ENCODE data around the gene FGF23.

FGF23 gene

GRCh38 chr12:4370265-4370664 lies 9.2 kb downstream of the FGF23 start:
- DNase-seq (ENCODE audit: low read depth, low spot score) = no peak
- Histone ChIP-seq H3K4me3 (ENCODE audit: insufficient read length, low read depth) (no peak overlapping the region), H3K36me3 (ENCODE audit: insufficient read depth, insufficient read length, low read length) (no peaks in the 10 kb centered on the region), H3K9ac (ENCODE audit: insufficient read length, low read depth) (no peak overlapping the region), H3K27me3 (ENCODE audit: insufficient read depth, insufficient read length) (no peaks in the 10 kb centered on the region), H3K4me1 (ENCODE audit: insufficient read depth, insufficient read length) (no peaks in the 10 kb centered on the region), H3K9me3 (ENCODE audit: insufficient read depth, low read length) (no peaks in the 10 kb centered on the region)
- no peak for TF ChIP-seq ZNF274 (IDR thresholded peaks at IDR 0.05; ENCODE audit: low read depth, low read length)
- no peak for TF ChIP-seq YY1 (IDR thresholded peaks at IDR 0.05; ENCODE audit: insufficient read depth, insufficient read length)
- no peak for TF ChIP-seq SUZ12 (IDR thresholded peaks at IDR 0.05; ENCODE audit: extremely low read depth, insufficient read depth, insufficient read length)

- Histone ChIP-seq H3K4me3 (ENCODE audit: insufficient read length, low read depth) (no peak overlapping the region), H3K4me1 (ENCODE audit: insufficient read depth, insufficient read length) (no peaks in the 10 kb centered on the region), H3K27me3 (ENCODE audit: insufficient read depth, insufficient read length) (no peaks in the 10 kb centered on the region), H3K36me3 (ENCODE audit: insufficient read depth, insufficient read length, low read length) (no peaks in the 10 kb centered on the region), H3K9ac (ENCODE audit: insufficient read length, low read depth) (no peak overlapping the region), H3K9me3 (ENCODE audit: insufficient read depth, low read length) (no peaks in the 10 kb centered on the region)
- no peak for TF ChIP-seq ZNF274 (IDR thresholded peaks at IDR 0.05; ENCODE audit: low read depth, low read length)
- TF ChIP-seq SUZ12 (IDR thresholded peaks at IDR 0.05; ENCODE audit: extremely low read depth, insufficient read depth, insufficient read length) = no peak
- no peak for TF ChIP-seq YY1 (IDR thresholded peaks at IDR 0.05; ENCODE audit: insufficient read depth, insufficient read length)
- DNase-seq (ENCODE audit: low read depth, low spot score) = no peak
Measured at GRCh38 chr12:4369548-4369947, 10.0 kb downstream of the FGF23 start.

GRCh38 chr12:4366090-4366489 lies 13.4 kb downstream of the FGF23 start:
- no peak overlapping the region for H3K9ac ChIP-seq (ENCODE audit: insufficient read length, low read depth)
- no peaks in the 10 kb centered on the region for H3K36me3 ChIP-seq (ENCODE audit: insufficient read depth, insufficient read length, low read length)
- H3K4me1 ChIP-seq (ENCODE audit: insufficient read depth, insufficient read length) = no peaks in the 10 kb centered on the region
- TF ChIP-seq ZNF274 (IDR thresholded peaks at IDR 0.05; ENCODE audit: low read depth, low read length) (no peak), SUZ12 (IDR thresholded peaks at IDR 0.05; ENCODE audit: extremely low read depth, insufficient read depth, insufficient read length) (no peak), YY1 (IDR thresholded peaks at IDR 0.05; ENCODE audit: insufficient read depth, insufficient read length) (no peak)
- H3K27me3 ChIP-seq (ENCODE audit: insufficient read depth, insufficient read length) = no peaks in the 10 kb centered on the region
- H3K9me3 ChIP-seq (ENCODE audit: insufficient read depth, low read length) = no peaks in the 10 kb centered on the region
- DNase-seq (ENCODE audit: low read depth, low spot score) = no peak
- no peak overlapping the region for H3K4me3 ChIP-seq (ENCODE audit: insufficient read length, low read depth)

GRCh38 chr12:4356041-4356327 lies 23.5 kb downstream of the FGF23 start:
- TF ChIP-seq YY1 (IDR thresholded peaks at IDR 0.05; ENCODE audit: insufficient read depth, insufficient read length) (peak; percentile 57), ZNF274 (IDR thresholded peaks at IDR 0.05; ENCODE audit: low read depth, low read length) (no peak), SUZ12 (IDR thresholded peaks at IDR 0.05; ENCODE audit: extremely low read depth, insufficient read depth, insufficient read length) (no peak)
- H3K4me3 ChIP-seq (ENCODE audit: insufficient read length, low read depth) = no peak overlapping the region
- DNase-seq (ENCODE audit: low read depth, low spot score) = peak; percentile 99
- no peaks in the 10 kb centered on the region for H3K27me3 ChIP-seq (ENCODE audit: insufficient read depth, insufficient read length)
- H3K9ac ChIP-seq (ENCODE audit: insufficient read length, low read depth) = no peak overlapping the region
- peaks cover 4% of the 10 kb centered on the region for H3K4me1 ChIP-seq (ENCODE audit: insufficient read depth, insufficient read length)
- H3K36me3 ChIP-seq (ENCODE audit: insufficient read depth, insufficient read length, low read length) = peaks cover 43% of the 10 kb centered on the region
- H3K9me3 ChIP-seq (ENCODE audit: insufficient read depth, low read length) = peaks cover 10% of the 10 kb centered on the region

- peaks cover 10% of the 10 kb centered on the region for H3K9me3 ChIP-seq (ENCODE audit: insufficient read depth, low read length)
- DNase-seq (ENCODE audit: low read depth, low spot score) = no peak
- H3K36me3 ChIP-seq (ENCODE audit: insufficient read depth, insufficient read length, low read length) = peaks cover 49% of the 10 kb centered on the region
- TF ChIP-seq SUZ12 (IDR thresholded peaks at IDR 0.05; ENCODE audit: extremely low read depth, insufficient read depth, insufficient read length) = no peak
- TF ChIP-seq ZNF274 (IDR thresholded peaks at IDR 0.05; ENCODE audit: low read depth, low read length) = no peak
- TF ChIP-seq YY1 (IDR thresholded peaks at IDR 0.05; ENCODE audit: insufficient read depth, insufficient read length) = no peak
- peaks cover 4% of the 10 kb centered on the region for H3K4me1 ChIP-seq (ENCODE audit: insufficient read depth, insufficient read length)
- H3K4me3 ChIP-seq (ENCODE audit: insufficient read length, low read depth) = no peak overlapping the region
- H3K9ac ChIP-seq (ENCODE audit: insufficient read length, low read depth) = no peak overlapping the region
- no peaks in the 10 kb centered on the region for H3K27me3 ChIP-seq (ENCODE audit: insufficient read depth, insufficient read length)
Measured at GRCh38 chr12:4355156-4356040, 24.1 kb downstream of the FGF23 start.

GRCh38 chr12:4353785-4354208 lies 25.7 kb downstream of the FGF23 start:
- no peaks in the 10 kb centered on the region for H3K27me3 ChIP-seq (ENCODE audit: insufficient read depth, insufficient read length)
- H3K4me3 ChIP-seq (ENCODE audit: insufficient read length, low read depth) = no peak overlapping the region
- no peaks in the 10 kb centered on the region for H3K9me3 ChIP-seq (ENCODE audit: insufficient read depth, low read length)
- DNase-seq (ENCODE audit: low read depth, low spot score) = peak; percentile 43
- no peak for TF ChIP-seq ZNF274 (IDR thresholded peaks at IDR 0.05; ENCODE audit: low read depth, low read length)
- no peak for TF ChIP-seq SUZ12 (IDR thresholded peaks at IDR 0.05; ENCODE audit: extremely low read depth, insufficient read depth, insufficient read length)
- no peak for TF ChIP-seq YY1 (IDR thresholded peaks at IDR 0.05; ENCODE audit: insufficient read depth, insufficient read length)
- peaks cover 4% of the 10 kb centered on the region for H3K4me1 ChIP-seq (ENCODE audit: insufficient read depth, insufficient read length)
- H3K36me3 ChIP-seq (ENCODE audit: insufficient read depth, insufficient read length, low read length) = peaks cover 63% of the 10 kb centered on the region
- no peak overlapping the region for H3K9ac ChIP-seq (ENCODE audit: insufficient read length, low read depth)

GRCh38 chr12:4346931-4347330 lies 32.6 kb downstream of the FGF23 start:
- DNase-seq (ENCODE audit: low read depth, low spot score) = no peak
- no peaks in the 10 kb centered on the region for H3K9me3 ChIP-seq (ENCODE audit: insufficient read depth, low read length)
- TF ChIP-seq ZNF274 (IDR thresholded peaks at IDR 0.05; ENCODE audit: low read depth, low read length) (no peak), YY1 (IDR thresholded peaks at IDR 0.05; ENCODE audit: insufficient read depth, insufficient read length) (no peak), SUZ12 (IDR thresholded peaks at IDR 0.05; ENCODE audit: extremely low read depth, insufficient read depth, insufficient read length) (no peak)

More at GRCh38 chr12:4346931-4347330, 32.6 kb downstream of the FGF23 start:
- Histone ChIP-seq H3K4me3 (ENCODE audit: insufficient read length, low read depth) (no peak overlapping the region), H3K36me3 (ENCODE audit: insufficient read depth, insufficient read length, low read length) (peaks cover 50% of the 10 kb centered on the region), H3K4me1 (ENCODE audit: insufficient read depth, insufficient read length) (no peaks in the 10 kb centered on the region), H3K9ac (ENCODE audit: insufficient read length, low read depth) (no peak overlapping the region), H3K27me3 (ENCODE audit: insufficient read depth, insufficient read length) (no peaks in the 10 kb centered on the region)

All from NT2/D1 (cell line).